K562 (cell line): ENCODE data around the gene CCK.

Experiments
- CREM ChIP-seq: IDR thresholded peaks from 2 replicates; pipeline ENCODE4 v1.6.1; 2014; ENCODE audit warnings: antibody characterized with exemption, low read depth
- ELF1 ChIP-seq: fragments of 200-800 bp; sonication (Bioruptor generic); IDR thresholded peaks from 2 replicates; pipeline ENCODE4 v1.6.1; 2016; ENCODE audit warnings: missing genetic modification characterization, missing compliant biosample characterization
- YY1 ChIP-seq, 3 experiments: IDR thresholded peaks; 2 replicates each; pipeline ENCODE4 v1.6.1; 2011; ENCODE audit warnings: low read length in 2 of 3, mild to moderate bottlenecking in 2 of 3, moderate library complexity in 2 of 3, borderline replicate concordance in 1 of 3, control low read depth in 1 of 3, low read depth in 1 of 3; ENCODE audit not compliant: insufficient read depth in 3 of 3, insufficient replicate concordance in 2 of 3, control insufficient read depth in 1 of 3, insufficient read length in 1 of 3; ENCODE audit errors: extremely low read depth in 1 of 3
- TF ChIP-seq, protein P1 (sequence below): fragments of 450-650 bp; IDR thresholded peaks from one replicate; pipeline ENCODE4 v1.6.1; 2018; ENCODE audit warnings: mild to moderate bottlenecking, moderate library complexity; ENCODE audit not compliant: partially characterized antibody
- TF ChIP-seq, protein P2 (sequence below): sonication (generic); formaldehyde crosslinking; IDR thresholded peaks from 2 replicates; pipeline ENCODE4 v1.8.0; 2022; ENCODE audit warnings: mild to moderate bottlenecking, missing genetic modification reagents

DNA sequence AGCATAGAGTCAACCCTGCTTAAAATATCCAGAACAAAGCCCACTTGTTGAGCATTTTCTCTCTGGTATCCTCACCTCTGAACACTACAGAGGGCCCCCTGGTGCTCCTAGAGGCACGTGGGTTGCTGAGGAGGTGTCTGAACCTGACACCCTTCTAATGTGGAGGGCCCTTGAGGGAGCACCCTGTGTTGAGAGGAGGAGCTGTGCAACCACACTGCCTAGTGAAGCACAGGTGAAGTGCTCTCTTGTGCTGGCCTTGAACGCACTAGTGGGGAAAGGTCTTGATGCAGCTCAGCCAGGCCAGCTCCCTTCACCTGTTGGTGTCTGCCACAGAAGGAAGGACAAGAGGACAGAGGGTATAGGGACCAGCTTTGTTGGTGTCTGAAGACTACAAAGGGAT is 51.9 kb downstream of the CCK start:
- TF ChIP-seq YY1 (IDR thresholded peaks at IDR 0.05; ENCODE audit: borderline replicate concordance in 1 of 3, control insufficient read depth in 1 of 3, extremely low read depth in 1 of 3, insufficient read depth in 3 of 3, insufficient read length in 1 of 3, insufficient replicate concordance in 2 of 3, low read depth in 1 of 3, low read length in 2 of 3) (no peak), ELF1 (tag) (no peak), CREM (no peak)
- TF ChIP-seq, protein P1, sequence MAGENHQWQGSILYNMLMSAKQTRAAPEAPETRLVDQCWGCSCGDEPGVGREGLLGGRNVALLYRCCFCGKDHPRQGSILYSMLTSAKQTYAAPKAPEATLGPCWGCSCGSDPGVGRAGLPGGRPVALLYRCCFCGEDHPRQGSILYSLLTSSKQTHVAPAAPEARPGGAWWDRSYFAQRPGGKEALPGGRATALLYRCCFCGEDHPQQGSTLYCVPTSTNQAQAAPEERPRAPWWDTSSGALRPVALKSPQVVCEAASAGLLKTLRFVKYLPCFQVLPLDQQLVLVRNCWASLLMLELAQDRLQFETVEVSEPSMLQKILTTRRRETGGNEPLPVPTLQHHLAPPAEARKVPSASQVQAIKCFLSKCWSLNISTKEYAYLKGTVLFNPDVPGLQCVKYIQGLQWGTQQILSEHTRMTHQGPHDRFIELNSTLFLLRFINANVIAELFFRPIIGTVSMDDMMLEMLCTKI = no peak
- TF ChIP-seq, protein P2, sequence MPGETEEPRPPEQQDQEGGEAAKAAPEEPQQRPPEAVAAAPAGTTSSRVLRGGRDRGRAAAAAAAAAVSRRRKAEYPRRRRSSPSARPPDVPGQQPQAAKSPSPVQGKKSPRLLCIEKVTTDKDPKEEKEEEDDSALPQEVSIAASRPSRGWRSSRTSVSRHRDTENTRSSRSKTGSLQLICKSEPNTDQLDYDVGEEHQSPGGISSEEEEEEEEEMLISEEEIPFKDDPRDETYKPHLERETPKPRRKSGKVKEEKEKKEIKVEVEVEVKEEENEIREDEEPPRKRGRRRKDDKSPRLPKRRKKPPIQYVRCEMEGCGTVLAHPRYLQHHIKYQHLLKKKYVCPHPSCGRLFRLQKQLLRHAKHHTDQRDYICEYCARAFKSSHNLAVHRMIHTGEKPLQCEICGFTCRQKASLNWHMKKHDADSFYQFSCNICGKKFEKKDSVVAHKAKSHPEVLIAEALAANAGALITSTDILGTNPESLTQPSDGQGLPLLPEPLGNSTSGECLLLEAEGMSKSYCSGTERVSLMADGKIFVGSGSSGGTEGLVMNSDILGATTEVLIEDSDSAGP (CRISPR knock-in tag) = no peak
